Sciatic nerve (tissue), 2 donors: ENCODE results near the gene SLC35G3. TPM values are rescaled to one million over a fixed set of nuclear protein-coding genes. Genes with fewer than 3 reads are reported as not detected.
"Not testable (repeated sequence)": the region's sequence is repeated elsewhere in the genome, so short reads cannot be mapped to it uniquely, and the experiment has no call there.

ENCODE experiments used
- ATAC-seq: fragments of 200-7000 bp; cut with Tn5 transposase; one replicate; pipeline ENCODE4 v1.9.1; 2020; ENCODE audit warnings: mild to moderate bottlenecking, moderate library complexity
- DNase-seq: peaks from one replicate; pipeline ENCODE4 v3.0.0-alpha.2; 2020; ENCODE audit warnings: low spot score
- intact Hi-C: fragments of 100-400 bp; cut with DNase I; formaldehyde crosslinking; loops from one replicate; pipeline ENCODE4 v1.14.2; 2022
- total RNA-seq: library from RNA; stranded (reverse); fragmentation: NEBNext Ultra II Directional; extraction: Animal tissue kit (Norgen Biotek cat#: 25700); gene quantifications from one replicate; pipeline ENCODE4 v1.2.1, GENCODE V29; 2021
- donor health status: DM: no; HTN: no; CAD: no.
- donor health status: DM: no; HTN: no; CAD: no.

The SLC35G3 gene
- total RNA-seq, 1 donor from 2014 or later: not detected

- DNase-seq: no peak
- intact Hi-C loops: no loop called here
- ATAC-seq: no peak
Measured at GRCh38 chr17:35171834-35172233, 22.4 kb downstream of the SLC35G3 start.

GRCh38 chr17:35170968-35171771, 23.0 kb downstream of the SLC35G3 start:
- ATAC-seq (peak; percentile 36), DNase-seq (peak; percentile 58)
- intact Hi-C loops: no loop called here

- intact Hi-C loops: no loop called here
- DNase-seq: peak; percentile 34
- no peak for ATAC-seq
Measured at GRCh38 chr17:35169835-35170363, 24.3 kb downstream of the SLC35G3 start.

- ATAC-seq (no peak), DNase-seq (no peak)
- intact Hi-C loops: no loop called here
Measured at GRCh38 chr17:35167666-35168065, 26.5 kb downstream of the SLC35G3 start.

- peak; percentile 6 for DNase-seq
- no peak for ATAC-seq
- intact Hi-C loops: no loop called here
Measured at GRCh38 chr17:35167046-35167445, 27.1 kb downstream of the SLC35G3 start.

- intact Hi-C loops: no loop called here
- peak; percentile 22 for DNase-seq
- ATAC-seq: no peak
Measured at GRCh38 chr17:35166526-35166925, 27.7 kb downstream of the SLC35G3 start.

- intact Hi-C loops: no loop called here
Measured at GRCh38 chr17:35164716-35165115, 29.5 kb downstream of the SLC35G3 start.

GRCh38 chr17:35163886-35164285, 30.3 kb downstream of the SLC35G3 start:
- ATAC-seq (no peak), DNase-seq (no peak)

More at GRCh38 chr17:35164716-35165115, 29.5 kb downstream of the SLC35G3 start:
- ATAC-seq (no peak), DNase-seq (no peak)

GRCh38 chr17:35162755-35163154, 31.4 kb downstream of the SLC35G3 start:
- intact Hi-C loops: no loop called here
- no peak for DNase-seq
- ATAC-seq: no peak

More at GRCh38 chr17:35163886-35164285, 30.3 kb downstream of the SLC35G3 start:
- intact Hi-C loops: no loop called here

GRCh38 chr17:35161281-35161761, 32.9 kb downstream of the SLC35G3 start:
- intact Hi-C loops: no loop called here
- ATAC-seq: no peak
- no peak for DNase-seq

- intact Hi-C loops: no loop called here
- no peak for DNase-seq
- no peak for ATAC-seq
Measured at GRCh38 chr17:35160354-35161201, 33.6 kb downstream of the SLC35G3 start.

- ATAC-seq (no peak), DNase-seq (no peak)
- intact Hi-C loops: no loop called here
Measured at GRCh38 chr17:35159940-35160339, 34.3 kb downstream of the SLC35G3 start.

GRCh38 chr17:35155246-35155645, 38.9 kb downstream of the SLC35G3 start:
- DNase-seq (no peak), ATAC-seq (no peak)
- intact Hi-C loops: no loop called here

- ATAC-seq: no peak
- intact Hi-C loops: no loop called here
- DNase-seq: no peak
Measured at GRCh38 chr17:35154196-35155165, 39.7 kb downstream of the SLC35G3 start.

- DNase-seq (no peak), ATAC-seq (no peak)
- intact Hi-C loops: no loop called here
Measured at GRCh38 chr17:35152421-35153140, 41.6 kb downstream of the SLC35G3 start.

- intact Hi-C loops, DNase-seq: not testable (repeated sequence)
Measured at GRCh38 chr17:35151080-35151479, 43.1 kb downstream of the SLC35G3 start.

GRCh38 chr17:35149941-35150340, 44.3 kb downstream of the SLC35G3 start:
- DNase-seq: no peak

More at GRCh38 chr17:35151080-35151479, 43.1 kb downstream of the SLC35G3 start:
- ATAC-seq: not testable (repeated sequence)

GRCh38 chr17:35148144-35148543, 46.0 kb downstream of the SLC35G3 start:
- intact Hi-C loops: no loop called here
- no peak for ATAC-seq
- DNase-seq: no peak

More at GRCh38 chr17:35149941-35150340, 44.3 kb downstream of the SLC35G3 start:
- ATAC-seq: no peak
- intact Hi-C loops: no loop called here
